NCI-H1436 (cell line): Measurements from ENCODE around the gene GPR158.
"Not testable (repeated sequence)": the region's sequence is repeated elsewhere in the genome, so short reads cannot be mapped to it uniquely, and the experiment has no call there.

Source experiments
- DNase-seq: peaks from one replicate; lab custom pipeline; 2025; lab: John Stamatoyannopoulos, UW

The GPR158 gene, protein sequence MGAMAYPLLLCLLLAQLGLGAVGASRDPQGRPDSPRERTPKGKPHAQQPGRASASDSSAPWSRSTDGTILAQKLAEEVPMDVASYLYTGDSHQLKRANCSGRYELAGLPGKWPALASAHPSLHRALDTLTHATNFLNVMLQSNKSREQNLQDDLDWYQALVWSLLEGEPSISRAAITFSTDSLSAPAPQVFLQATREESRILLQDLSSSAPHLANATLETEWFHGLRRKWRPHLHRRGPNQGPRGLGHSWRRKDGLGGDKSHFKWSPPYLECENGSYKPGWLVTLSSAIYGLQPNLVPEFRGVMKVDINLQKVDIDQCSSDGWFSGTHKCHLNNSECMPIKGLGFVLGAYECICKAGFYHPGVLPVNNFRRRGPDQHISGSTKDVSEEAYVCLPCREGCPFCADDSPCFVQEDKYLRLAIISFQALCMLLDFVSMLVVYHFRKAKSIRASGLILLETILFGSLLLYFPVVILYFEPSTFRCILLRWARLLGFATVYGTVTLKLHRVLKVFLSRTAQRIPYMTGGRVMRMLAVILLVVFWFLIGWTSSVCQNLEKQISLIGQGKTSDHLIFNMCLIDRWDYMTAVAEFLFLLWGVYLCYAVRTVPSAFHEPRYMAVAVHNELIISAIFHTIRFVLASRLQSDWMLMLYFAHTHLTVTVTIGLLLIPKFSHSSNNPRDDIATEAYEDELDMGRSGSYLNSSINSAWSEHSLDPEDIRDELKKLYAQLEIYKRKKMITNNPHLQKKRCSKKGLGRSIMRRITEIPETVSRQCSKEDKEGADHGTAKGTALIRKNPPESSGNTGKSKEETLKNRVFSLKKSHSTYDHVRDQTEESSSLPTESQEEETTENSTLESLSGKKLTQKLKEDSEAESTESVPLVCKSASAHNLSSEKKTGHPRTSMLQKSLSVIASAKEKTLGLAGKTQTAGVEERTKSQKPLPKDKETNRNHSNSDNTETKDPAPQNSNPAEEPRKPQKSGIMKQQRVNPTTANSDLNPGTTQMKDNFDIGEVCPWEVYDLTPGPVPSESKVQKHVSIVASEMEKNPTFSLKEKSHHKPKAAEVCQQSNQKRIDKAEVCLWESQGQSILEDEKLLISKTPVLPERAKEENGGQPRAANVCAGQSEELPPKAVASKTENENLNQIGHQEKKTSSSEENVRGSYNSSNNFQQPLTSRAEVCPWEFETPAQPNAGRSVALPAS (N-terminal part only)

DNA sequence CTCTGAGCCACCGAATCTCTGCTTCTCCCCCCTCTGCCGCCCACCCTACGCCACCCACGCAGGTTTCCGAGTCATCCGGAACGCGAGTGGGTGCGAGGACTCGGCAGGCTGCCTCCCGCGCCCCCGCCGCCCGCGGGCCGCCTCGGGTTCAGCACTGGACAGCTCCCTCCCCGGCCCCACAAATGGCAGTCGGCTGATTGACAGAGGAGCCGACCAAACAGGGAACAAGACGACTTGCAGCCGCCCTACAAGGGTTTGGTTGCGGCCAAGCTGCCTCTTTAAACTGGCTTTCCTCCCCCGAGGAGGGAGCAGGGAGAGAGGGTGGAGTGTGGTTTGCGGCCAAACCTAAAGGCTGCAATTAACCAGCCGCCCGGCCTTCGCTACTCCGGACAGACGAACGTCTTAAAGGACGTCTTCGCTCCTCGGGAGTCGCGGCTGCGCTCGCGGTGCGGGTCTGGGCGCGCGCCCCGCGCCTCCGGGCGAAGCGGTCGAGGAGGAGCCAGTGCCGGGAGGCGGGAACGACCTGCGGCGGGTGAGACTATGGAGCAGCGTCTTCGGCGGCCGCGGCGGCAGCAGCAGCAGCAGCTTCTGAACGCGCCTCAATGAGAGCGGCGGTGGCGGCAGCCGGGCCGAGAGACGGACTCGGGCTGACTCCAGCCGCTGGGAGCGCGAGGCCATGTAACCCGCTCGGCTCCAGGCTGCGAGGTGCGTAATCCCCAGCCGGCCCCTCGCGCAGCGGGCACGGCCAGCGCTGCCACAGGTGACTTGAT, at the start of gene GPR158:
Gene GPR158 (plus strand): TSS at position 541 of the 770 bp plus-strand sequence. CDS start 420 bp downstream, outside the sequence.
- DNase-seq, result peak; percentile 91

DNA sequence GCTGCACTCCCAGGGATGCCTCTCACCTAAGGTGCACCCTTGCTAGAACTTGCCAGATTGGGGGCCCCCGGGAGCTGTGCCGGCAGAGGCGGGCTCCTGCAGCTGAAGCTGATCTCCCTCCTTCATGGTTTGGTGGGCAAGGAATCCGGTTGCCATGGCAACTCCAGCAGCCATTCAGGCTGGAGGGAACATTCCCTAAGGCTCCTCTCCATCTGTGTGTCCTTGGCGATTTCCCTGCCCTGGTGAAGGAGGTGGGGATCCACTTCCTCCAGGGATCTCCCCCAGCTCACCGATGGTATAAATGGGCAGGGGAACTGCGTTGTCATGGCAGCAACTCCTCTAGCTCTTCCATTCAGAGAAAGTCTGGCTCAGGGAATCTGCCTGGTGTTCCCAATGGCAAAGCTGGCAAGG, 49.6 kb upstream of the GPR158 start:
- DNase-seq, result no peak

DNA sequence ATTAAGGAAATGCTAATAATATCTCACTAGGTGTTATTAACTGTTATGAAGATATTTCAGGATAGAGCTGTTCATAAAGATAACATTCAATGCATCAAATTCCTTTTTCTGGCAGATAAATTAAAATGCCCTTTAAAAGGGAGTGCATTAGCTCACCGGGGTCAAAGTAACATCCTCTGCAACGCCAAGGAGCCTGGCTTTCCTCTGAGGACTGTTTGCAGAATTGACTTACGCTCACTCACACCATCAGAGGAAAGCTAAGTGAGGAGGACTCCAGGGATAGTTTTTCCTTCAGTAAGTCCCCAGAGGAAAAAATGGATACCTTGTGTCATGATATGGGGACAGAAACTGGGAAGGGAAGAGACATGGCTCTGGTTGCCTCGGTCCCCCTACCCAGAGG, 45.2 kb upstream of the GPR158 start:
- DNase-seq, result no peak

DNA sequence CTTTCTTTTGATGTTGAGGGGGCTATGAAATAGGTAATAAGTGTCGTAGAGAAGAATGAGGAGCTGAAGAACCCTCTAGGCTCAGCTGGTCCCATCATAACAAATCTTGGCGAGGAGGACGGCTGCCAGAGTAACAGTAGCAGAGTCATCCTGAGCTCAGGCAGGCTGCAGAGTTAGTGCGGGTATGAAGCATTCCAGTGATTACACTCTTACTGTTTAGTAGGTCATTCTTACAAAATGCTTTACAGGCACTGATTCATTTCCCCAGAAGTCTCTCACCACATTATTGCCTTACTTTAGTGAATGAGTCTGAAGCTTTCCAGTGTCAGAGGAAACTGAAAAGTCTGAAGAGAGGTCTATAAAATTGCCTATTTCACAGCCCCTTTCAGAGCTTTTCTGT, 43.9 kb upstream of the GPR158 start:
- no peak for DNase-seq

DNA sequence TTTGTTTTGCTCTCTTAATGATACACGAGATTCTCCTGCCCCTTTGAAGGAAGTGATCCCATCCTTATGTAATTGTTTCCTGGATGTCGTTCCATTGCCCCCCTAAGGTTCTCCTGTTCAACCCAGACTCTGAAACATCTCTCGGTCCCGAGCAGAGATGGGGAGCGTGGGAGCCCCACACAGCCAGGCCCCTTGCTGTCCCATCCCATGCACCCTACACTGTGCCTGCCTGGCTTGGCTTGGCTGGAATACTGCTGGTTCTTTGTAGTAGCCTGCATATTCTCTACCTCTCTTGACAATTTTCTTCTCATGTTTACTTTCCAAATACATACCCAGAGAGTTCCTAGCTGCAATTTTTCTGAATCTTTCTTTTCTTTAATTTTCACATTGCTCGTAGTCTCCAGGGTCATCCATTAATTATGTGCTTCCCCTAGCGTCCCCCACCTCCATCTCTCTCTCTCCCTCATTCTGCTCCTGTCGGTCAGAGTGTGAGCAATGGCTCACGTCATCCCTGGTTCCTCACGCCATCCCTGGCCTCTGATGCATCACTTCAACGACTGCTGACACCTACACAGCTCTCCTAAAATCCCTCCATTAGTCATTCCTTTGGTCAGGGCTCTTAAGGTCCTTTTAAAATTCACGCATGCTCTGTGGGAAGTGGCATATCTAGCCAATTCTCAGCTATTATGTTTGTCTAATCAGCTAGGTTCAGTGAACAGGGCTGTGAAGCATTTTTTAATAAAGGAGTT, 32.5 kb upstream of the GPR158 start:
- no peak for DNase-seq

DNA sequence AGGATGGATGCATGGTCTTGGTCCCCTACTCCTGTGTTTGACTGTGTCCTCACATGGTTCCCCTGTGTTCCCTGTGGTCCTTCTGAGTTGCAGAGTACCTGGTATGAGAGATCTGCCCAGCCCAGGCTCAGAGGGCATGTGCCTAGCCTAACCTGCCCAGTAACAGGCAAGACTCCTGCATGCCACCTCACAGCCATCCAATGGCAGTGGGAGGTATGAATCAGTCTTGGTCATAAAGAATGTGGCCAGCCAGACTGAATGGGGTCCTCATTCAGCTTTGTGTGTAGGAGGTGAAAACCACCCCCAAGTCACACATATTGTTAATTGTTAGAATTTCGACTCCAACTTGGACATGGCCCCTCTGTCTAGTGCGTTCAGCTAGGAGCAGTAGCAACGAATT, 17.2 kb upstream of the GPR158 start:
- DNase-seq, result no peak

DNA sequence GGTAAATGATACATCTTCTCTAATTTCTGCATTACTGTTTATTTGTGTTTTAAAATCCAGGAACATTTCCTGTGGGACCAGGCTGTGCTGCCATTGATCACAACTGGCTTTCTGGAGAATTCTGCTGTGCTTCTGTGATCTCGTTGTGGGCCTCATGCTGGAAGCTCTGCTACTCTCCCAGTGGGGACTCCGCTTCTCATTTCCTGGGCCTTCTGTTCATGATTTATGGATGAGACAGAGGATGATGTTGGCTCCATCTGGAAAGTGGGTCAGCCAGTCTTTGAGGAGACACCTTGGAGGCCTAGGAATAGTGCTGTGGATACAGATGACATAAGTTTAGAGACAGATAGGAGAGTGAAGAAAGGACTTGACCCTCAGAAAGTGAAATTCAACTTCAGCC, 15.2 kb upstream of the GPR158 start:
- DNase-seq, result no peak

DNA sequence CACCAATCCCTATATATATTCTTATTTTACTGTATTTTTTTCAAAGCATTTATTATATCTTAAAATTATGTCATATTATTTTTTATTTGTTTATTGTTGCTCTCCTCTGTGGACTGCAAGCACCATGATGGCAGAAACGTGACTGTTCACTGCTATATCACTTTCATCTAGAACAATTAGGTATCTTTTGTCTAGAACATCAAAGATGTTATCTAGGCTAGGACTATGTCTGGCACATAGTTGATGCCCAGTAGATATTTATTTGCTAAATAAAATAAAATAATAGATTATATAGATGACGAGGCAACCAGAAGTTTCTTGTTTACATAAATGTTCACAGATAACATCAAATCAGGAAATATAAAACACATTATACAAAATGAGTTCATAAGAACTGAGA, 12.4 kb upstream of the GPR158 start:
- DNase-seq, result no peak

DNA sequence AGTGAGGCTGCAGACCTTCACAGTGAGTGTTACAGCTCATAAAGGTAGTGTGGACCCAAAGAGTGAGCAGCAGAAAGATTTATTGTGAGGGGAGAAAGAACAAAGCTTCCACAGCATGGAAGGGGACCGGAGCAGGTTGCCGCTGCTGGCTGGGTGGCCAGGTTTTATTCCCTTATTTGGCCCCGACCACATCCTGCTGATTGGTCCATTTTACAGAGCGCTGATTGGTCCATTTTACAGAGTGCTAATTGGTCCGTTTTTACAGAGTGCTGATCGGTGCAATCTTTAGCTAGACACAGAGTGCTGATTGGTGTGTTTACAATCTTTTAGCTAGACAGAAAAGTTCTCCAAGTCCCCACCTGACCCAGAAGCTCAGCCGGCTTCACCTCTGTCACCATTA, 11.3 kb upstream of the GPR158 start:
- DNase-seq, result not testable (repeated sequence)

DNA sequence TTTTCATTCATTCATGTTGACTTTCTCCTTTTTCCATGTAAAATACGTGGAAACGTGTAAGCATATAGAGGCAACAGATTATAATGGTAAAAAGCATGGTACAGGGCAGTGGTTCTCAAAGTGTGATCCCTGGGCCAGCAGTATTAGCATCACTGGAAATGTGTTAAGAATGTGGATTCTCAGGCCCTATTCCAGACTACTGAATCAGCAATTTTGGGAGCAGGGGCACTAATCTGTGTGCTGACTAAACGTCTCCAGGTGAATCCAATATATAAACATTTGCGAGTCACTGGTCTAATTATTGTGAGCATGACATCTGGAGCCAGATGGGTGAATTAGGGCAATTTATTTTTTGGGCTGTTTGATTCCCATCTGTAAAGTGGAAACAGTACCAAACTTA, 5.1 kb upstream of the GPR158 start:
- no peak for DNase-seq

DNA sequence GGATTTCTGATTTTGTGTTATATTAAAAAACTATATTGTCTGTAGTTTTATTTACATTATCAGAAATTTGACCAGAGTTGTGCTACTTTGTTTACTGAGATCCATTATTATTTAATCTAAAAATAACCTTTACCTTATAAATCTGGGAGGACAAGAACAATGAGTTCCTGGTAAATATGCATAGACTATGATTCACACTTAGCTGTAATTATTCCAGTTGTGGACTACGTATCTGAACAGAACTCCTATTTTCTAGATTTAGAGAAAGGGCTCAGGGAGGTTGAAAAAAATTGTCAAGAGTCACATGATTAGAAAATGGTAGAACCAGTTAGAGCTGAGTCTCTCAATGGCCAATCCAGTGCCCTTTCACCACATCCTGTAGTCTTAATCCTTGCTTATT, 4.2 kb upstream of the GPR158 start:
- no peak for DNase-seq

DNA sequence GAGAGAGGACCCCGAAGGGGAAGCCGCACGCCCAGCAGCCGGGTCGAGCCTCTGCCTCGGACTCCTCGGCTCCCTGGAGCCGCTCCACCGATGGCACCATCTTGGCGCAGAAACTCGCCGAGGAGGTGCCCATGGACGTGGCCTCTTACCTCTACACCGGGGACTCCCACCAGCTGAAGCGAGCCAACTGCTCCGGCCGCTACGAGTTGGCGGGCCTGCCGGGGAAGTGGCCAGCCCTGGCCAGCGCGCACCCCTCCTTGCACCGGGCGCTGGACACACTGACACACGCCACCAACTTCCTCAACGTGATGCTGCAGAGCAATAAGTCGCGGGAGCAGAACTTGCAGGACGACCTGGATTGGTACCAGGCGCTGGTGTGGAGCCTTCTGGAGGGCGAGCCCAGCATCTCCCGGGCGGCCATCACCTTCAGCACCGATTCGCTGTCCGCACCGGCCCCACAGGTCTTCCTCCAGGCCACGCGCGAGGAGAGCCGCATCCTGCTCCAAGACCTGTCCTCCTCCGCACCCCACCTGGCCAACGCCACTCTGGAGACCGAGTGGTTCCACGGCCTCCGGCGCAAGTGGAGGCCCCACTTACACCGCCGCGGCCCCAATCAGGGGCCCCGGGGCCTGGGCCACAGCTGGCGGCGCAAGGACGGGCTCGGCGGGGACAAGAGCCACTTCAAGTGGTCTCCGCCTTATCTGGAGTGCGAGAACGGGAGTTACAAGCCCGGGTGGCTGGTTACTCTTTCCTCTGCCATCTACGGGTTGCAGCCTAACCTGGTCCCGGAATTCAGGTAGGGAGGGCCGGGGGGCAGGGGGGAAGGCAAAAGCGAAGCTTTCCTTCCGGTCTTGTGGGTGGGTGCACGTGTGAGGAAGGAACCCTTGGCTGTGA, 973 bp downstream of the GPR158 start:
- DNase-seq, result peak; percentile 45

DNA sequence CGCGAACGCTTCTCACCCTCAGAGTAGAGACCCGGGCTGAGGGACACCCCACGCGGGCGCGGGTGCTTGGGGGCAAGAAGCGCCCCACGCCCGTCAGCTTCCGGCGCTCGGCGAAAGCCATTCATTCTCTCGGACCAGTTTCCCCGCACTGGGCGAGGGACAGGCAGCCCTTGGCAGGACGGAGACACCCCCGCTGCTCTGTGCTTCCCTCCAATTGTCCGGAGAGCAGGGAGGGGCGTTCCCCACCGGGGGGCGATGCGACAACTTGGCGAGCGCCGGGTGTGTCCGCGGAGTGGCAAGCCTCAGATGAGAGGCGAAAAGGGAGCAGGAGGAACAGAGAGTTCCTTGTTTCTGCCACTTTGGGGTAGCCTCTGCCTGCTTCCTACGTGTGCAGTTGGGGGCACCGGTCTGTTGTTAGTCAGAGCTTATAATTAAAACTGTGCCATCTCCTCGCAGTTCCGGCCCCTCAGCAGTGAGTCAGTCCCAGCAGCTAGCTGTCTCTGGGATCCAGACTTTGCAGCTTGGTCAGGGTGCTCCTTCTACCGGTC, 1.7 kb downstream of the GPR158 start:
- DNase-seq, result peak; percentile 45

DNA sequence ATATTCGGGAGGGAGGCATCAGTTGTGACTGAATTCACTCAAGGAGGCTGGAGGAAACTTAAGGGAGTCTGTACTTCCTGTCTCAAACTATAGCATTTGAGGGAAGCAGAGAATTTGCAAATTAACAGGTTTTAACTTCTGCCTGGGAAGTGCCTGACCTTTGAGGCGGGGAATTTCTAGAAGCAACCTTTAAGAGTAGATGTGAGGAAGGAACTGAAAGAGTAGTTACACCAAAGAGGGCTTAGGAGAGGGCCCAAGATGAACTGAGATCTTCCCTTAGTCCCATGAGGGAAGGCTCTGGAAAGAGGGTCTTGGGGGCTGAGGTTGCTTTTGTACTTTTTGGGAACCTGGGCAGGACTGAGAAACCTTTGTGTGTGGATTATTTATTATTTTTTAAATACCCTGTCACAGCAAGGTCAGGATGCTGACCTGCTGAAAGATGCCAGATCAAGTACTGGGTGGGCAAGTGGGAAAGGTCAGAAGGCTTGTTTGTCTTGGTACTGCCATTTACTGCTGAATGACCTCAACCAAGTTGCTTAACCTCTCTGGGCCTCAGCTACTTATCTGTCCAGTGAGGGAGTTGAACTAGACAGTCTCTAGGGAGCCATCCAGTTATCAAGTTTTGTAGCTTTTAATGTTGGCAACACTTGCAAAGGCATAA, 2.4 kb downstream of the GPR158 start:
- DNase-seq, result no peak

DNA sequence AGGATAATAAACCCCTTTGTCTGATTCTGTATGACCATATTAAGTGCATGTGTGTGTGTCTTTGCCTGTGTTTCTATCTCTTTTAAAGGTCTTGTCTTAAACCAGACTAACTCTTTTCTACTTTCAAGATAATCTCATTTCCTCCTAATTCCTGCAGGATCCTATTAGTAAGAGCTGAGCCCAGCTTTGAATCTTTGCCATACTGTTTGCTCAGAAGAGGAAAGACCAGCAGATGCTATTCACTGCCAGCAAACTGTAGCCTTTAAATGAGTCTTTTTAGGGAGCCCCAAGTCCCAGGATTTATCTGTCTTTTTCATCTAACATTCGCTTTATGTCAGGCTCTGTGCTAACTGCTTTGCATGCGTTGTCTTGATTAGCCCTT, 2.9 kb downstream of the GPR158 start:
- DNase-seq, result no peak

DNA sequence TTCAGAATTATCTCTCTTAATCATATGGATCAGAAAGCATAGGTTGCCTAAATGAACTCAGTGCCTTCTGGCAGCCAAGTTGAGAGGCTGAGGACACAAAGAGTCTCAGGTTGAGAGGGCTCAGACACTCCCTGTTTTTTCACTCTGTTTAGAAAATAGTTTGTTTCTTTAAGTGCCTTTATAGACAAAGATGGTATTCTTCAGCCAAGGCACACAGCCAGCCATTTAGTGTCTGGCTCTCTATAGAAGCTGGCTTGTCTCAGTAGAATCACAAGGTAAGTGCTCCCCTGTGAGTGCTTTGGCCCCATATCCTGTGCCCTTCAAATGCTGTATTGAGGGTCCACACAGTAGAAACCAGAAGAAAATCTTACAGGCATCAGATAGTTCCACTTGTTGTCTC, 3.6 kb downstream of the GPR158 start:
- DNase-seq, result no peak

DNA sequence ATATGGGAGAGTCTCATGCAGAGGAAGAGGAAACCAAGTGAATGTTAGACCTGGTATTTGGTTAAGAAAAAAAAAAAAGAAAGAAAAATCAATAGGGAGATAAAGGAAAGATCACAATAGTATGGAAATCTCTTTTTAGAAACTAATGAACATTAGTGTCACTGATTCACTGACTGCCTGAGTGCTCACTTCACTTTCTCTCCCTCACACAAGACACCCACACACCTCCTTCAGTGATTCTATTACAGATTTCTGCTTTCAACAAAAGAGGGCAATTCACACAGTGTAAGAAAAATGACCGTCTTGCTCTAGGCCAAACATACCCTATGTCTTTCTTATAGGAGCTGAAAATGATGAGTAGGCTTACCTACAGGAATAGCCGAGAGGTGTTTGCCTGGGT, 6.0 kb downstream of the GPR158 start:
- no peak for DNase-seq

DNA sequence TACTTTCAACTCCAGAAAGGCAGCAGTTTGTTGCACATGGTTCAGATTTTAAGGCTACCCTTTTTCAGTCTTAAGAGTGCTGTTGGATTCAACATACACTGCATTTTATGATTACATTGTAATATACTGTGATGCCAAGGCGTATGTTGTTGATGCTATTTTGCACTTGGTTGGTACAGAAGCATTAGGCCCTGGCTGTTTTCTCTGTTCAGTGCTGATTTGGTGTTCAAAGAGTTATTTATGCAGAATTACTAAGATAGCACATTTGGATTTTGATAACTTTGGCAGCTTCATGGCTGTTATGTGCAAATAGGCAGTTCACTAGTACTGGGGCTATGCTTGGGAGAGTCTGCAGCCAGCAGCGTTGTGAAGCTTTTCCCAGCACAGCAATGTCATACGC, 7.8 kb downstream of the GPR158 start:
- no peak for DNase-seq
